Measurements from ENCODE around the gene HOMER2.

DNA sequence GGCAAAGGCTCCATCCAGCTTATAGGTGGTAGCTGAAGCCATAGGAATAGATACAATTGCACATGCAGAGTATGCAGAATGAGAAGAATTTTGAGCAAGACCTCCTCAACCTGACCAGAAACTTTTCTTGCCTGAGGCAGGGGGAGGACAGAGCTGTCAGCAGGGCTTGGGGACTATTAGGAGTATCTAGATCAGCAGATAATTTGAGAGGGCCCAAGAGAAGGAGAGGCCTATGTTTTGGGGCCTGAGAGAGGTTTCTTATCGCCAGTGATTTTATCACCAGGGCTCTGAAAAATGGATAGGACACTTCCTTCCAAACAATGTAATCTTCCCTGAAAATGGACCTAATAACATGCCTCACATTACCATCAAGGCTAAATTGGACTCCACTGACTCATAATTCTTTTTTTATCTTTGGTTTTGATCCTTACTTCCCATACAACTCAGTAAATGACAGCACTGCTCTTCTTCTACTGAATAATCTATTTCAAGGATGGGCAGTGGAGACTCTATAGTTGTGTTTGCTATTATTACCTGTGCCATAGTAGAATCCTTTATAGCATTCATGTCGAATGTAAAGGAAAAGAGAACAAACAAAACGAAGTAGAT is 17.7 kb upstream of the HOMER2 start:
- TF ChIP-seq POLR2A (IDR thresholded peaks at IDR 0.05), result no peak
- TF ChIP-seq, protein P1, sequence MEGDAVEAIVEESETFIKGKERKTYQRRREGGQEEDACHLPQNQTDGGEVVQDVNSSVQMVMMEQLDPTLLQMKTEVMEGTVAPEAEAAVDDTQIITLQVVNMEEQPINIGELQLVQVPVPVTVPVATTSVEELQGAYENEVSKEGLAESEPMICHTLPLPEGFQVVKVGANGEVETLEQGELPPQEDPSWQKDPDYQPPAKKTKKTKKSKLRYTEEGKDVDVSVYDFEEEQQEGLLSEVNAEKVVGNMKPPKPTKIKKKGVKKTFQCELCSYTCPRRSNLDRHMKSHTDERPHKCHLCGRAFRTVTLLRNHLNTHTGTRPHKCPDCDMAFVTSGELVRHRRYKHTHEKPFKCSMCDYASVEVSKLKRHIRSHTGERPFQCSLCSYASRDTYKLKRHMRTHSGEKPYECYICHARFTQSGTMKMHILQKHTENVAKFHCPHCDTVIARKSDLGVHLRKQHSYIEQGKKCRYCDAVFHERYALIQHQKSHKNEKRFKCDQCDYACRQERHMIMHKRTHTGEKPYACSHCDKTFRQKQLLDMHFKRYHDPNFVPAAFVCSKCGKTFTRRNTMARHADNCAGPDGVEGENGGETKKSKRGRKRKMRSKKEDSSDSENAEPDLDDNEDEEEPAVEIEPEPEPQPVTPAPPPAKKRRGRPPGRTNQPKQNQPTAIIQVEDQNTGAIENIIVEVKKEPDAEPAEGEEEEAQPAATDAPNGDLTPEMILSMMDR (IDR thresholded peaks at IDR 0.05), result no peak
